ENCODE results near the gene PDPK1.

DNA sequence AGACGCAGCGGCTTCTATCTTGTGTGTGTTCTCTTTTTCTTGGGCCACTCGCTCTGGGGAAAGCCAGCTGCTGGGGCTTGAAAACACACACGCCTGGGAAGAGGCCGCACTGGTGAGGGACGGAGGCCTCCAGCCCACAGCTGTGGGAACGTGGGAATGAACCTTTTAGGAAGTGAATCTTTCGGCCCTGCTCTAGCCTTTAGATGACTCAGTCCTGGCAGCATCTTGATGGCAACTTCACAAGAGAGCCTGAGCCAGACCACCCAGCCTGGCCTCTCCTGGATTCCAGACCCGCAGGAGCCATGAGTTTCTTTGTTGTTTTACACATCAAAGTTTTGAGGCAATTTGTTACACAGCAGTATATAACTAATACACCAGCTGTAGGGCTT, 2.2 kb upstream of the PDPK1 start:
- TF ChIP-seq, protein P1, sequence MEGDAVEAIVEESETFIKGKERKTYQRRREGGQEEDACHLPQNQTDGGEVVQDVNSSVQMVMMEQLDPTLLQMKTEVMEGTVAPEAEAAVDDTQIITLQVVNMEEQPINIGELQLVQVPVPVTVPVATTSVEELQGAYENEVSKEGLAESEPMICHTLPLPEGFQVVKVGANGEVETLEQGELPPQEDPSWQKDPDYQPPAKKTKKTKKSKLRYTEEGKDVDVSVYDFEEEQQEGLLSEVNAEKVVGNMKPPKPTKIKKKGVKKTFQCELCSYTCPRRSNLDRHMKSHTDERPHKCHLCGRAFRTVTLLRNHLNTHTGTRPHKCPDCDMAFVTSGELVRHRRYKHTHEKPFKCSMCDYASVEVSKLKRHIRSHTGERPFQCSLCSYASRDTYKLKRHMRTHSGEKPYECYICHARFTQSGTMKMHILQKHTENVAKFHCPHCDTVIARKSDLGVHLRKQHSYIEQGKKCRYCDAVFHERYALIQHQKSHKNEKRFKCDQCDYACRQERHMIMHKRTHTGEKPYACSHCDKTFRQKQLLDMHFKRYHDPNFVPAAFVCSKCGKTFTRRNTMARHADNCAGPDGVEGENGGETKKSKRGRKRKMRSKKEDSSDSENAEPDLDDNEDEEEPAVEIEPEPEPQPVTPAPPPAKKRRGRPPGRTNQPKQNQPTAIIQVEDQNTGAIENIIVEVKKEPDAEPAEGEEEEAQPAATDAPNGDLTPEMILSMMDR (IDR thresholded peaks at IDR 0.05) = no peak
- no peak for TF ChIP-seq POLR2A (IDR thresholded peaks at IDR 0.05)
- peak in 1 of 2 donors; percentile 13 for TF ChIP-seq EP300 (IDR thresholded peaks at IDR 0.05)

All from tibial nerve (tissue), 4 donors.